H1 (cell line): ENCODE results near the gene ITIH1. TPM values are rescaled to one million over a fixed set of nuclear protein-coding genes. Genes with fewer than 3 reads are reported as not detected.

Experiments used
- CTCF ChIA-PET: fragments of 300-600 bp; sonication (Branson Sonifier 250); formaldehyde crosslinking; loops from one replicate; lab custom pipeline; 2021; ENCODE audit not compliant: partially characterized antibody; lab: Charles Lee
- POLR2A ChIA-PET: fragments of 300-600 bp; sonication (Branson Sonifier 250); formaldehyde crosslinking; loops from one replicate; lab custom pipeline; 2021; ENCODE audit warnings: inconsistent platforms; ENCODE audit not compliant: partially characterized antibody; lab: Charles Lee
- DNase-seq, 2 experiments: peaks; one replicate each; pipeline versions ENCODE4 v3.0.0 to v3.0.0-alpha.2; 2010 to 2022; ENCODE audit warnings: low spot score in 2 of 2, low read depth in 1 of 2, mixed read lengths in 1 of 2
- FAIRE-seq: peaks from 2 replicates; lab custom pipeline; 2011; peaks lifted over from hg19 to GRCh38; lab: Jason Lieb, UNC
- H2AFZ ChIP-seq: 2 replicates; pipeline ENCODE4 v1.8.1; 2012; ENCODE audit warnings: low read length, inconsistent platforms
- H2AK5ac ChIP-seq: 2 replicates; pipeline ENCODE4 v1.6.1; 2013; ENCODE audit warnings: low read depth, low read length
- H2BK120ac ChIP-seq: replicated peaks from 2 replicates; pipeline ENCODE3; 2013; ENCODE audit warnings: low read depth, low read length, inconsistent platforms
- H2BK12ac ChIP-seq: 2 replicates; pipeline ENCODE4 v1.6.1; 2013; ENCODE audit warnings: low read depth, low read length
- H2BK15ac ChIP-seq: 2 replicates; pipeline ENCODE4 v1.6.1; 2013; ENCODE audit warnings: low read length
- H2BK20ac ChIP-seq: 2 replicates; pipeline ENCODE4 v1.6.1; 2013; ENCODE audit warnings: low read length
- H2BK5ac ChIP-seq: 2 replicates; pipeline ENCODE4 v1.6.1; 2013; ENCODE audit warnings: low read depth, low read length
- H3K14ac ChIP-seq: 2 replicates; pipeline ENCODE4 v1.6.1; 2013; ENCODE audit warnings: inconsistent platforms; ENCODE audit not compliant: insufficient read length
- H3K18ac ChIP-seq: 2 replicates; pipeline ENCODE4 v1.6.1; 2013; ENCODE audit warnings: low read length; ENCODE audit errors: extremely low read depth
- H3K23ac ChIP-seq: 2 replicates; pipeline ENCODE4 v1.6.1; 2013; ENCODE audit warnings: inconsistent platforms; ENCODE audit not compliant: insufficient read length
- H3K23me2 ChIP-seq: 2 replicates; pipeline ENCODE4 v1.6.1; 2013; ENCODE audit warnings: low read depth, low read length
- H3K27ac ChIP-seq: 2 replicates; pipeline ENCODE4 v1.6.1; 2011; ENCODE audit warnings: low read depth, low read length, inconsistent platforms
- H3K27me3 ChIP-seq, 4 experiments: replicated peaks in 1 of 4; 1 replicate in 1 of 4; 2 replicates in 3 of 4; pipeline versions ENCODE4 v1.6.1 to v1.8.1; 2011 to 2013; ENCODE audit warnings: low read length in 3 of 4, mild to moderate bottlenecking in 3 of 4, inconsistent platforms in 2 of 4, mixed read lengths in 2 of 4, moderate library complexity in 1 of 4; ENCODE audit not compliant: control insufficient read depth in 3 of 4, insufficient read depth in 3 of 4; ENCODE audit errors: extremely low read depth in 1 of 4
- H3K36me3 ChIP-seq, 4 experiments: 2 replicates each; pipeline versions ENCODE4 v1.6.1 to v1.8.1; 2011 to 2013; ENCODE audit warnings: mild to moderate bottlenecking in 4 of 4, low read length in 3 of 4, moderate library complexity in 2 of 4, control low read depth in 1 of 4, inconsistent platforms in 1 of 4; ENCODE audit not compliant: insufficient read depth in 4 of 4, control insufficient read depth in 2 of 4
- H3K4ac ChIP-seq: replicated peaks from 2 replicates; pipeline ENCODE3; 2013; ENCODE audit warnings: low read length, low read depth, mixed read lengths, inconsistent platforms; ENCODE audit not compliant: insufficient read length
- H3K4me1 ChIP-seq, 4 experiments: replicated peaks in 1 of 4; 1 replicate in 1 of 4; 2 replicates in 3 of 4; pipeline versions ENCODE4 v1.6.1 to v1.8.1; 2011 to 2013; ENCODE audit warnings: low read length in 3 of 4, inconsistent platforms in 2 of 4, mixed read lengths in 1 of 4; ENCODE audit not compliant: insufficient read depth in 4 of 4, control insufficient read depth in 3 of 4
- H3K4me2 ChIP-seq, 2 experiments: 2 replicates each; pipeline versions ENCODE4 v1.6.1 to v1.8.1; 2011 to 2013; ENCODE audit warnings: low read depth in 2 of 2, low read length in 2 of 2, control low read depth in 1 of 2, inconsistent platforms in 1 of 2, mild to moderate bottlenecking in 1 of 2; ENCODE audit not compliant: insufficient read depth in 1 of 2
- H3K4me3 ChIP-seq, 4 experiments: fragments of 200-600, 300-600 bp in 1 of 4; sonication (generic), shearing (Covaris generic), sonication (Bioruptor Twin) in 1 of 4; 2 replicates each; pipeline versions ENCODE4 v1.5.1 to v1.8.1; 2011 to 2016; ENCODE audit warnings: low read length in 4 of 4, low read depth in 3 of 4, control low read depth in 2 of 4, inconsistent platforms in 2 of 4, mild to moderate bottlenecking in 2 of 4, mixed read lengths in 1 of 4, moderate library complexity in 1 of 4; ENCODE audit not compliant: insufficient read depth in 2 of 4; ENCODE audit errors: extremely low read depth in 1 of 4
- H3K56ac ChIP-seq: replicated peaks from 2 replicates; pipeline ENCODE3; 2013; ENCODE audit warnings: low read depth, mild to moderate bottlenecking, mixed read lengths, low read length, inconsistent platforms; ENCODE audit not compliant: insufficient read length
- H3K79me1 ChIP-seq: 2 replicates; pipeline ENCODE4 v1.6.1; 2013; ENCODE audit warnings: low read depth, low read length, control low read depth
- H3K79me2 ChIP-seq, 2 experiments: 2 replicates each; pipeline versions ENCODE4 v1.6.1 to v1.8.1; 2012 to 2013; ENCODE audit warnings: low read length in 2 of 2, mild to moderate bottlenecking in 2 of 2, inconsistent platforms in 1 of 2; ENCODE audit not compliant: insufficient read depth in 2 of 2, control insufficient read depth in 1 of 2
- H3K9ac ChIP-seq, 4 experiments: replicated peaks in 1 of 4; 1 replicate in 1 of 4; 2 replicates in 3 of 4; pipeline versions ENCODE4 v1.6.1 to v1.8.1; 2011 to 2013; ENCODE audit warnings: low read depth in 3 of 4, low read length in 3 of 4, control low read depth in 2 of 4, mild to moderate bottlenecking in 2 of 4, moderate library complexity in 2 of 4, inconsistent platforms in 1 of 4; ENCODE audit errors: extremely low read depth in 1 of 4
- H3K9me3 ChIP-seq, 2 experiments: 2 replicates each; pipeline versions ENCODE4 v1.6.1 to v1.8.1; 2012 to 2013; ENCODE audit warnings: mild to moderate bottlenecking in 2 of 2, moderate library complexity in 2 of 2, control low read depth in 1 of 2, inconsistent platforms in 1 of 2, low read depth in 1 of 2, low read length in 1 of 2, mixed read lengths in 1 of 2; ENCODE audit not compliant: insufficient read depth in 2 of 2
- H4K20me1 ChIP-seq, 2 experiments: replicated peaks in 1 of 2; 2 replicates each; pipeline versions ENCODE3 to v1.8.1; 2011 to 2013; ENCODE audit warnings: inconsistent platforms in 2 of 2, low read length in 2 of 2, mild to moderate bottlenecking in 1 of 2; ENCODE audit not compliant: insufficient read depth in 2 of 2, control insufficient read depth in 1 of 2
- H4K5ac ChIP-seq: 2 replicates; pipeline ENCODE4 v1.6.1; 2013; ENCODE audit warnings: low read length, low read depth, mixed read lengths, inconsistent platforms; ENCODE audit not compliant: insufficient read length
- H4K8ac ChIP-seq: 2 replicates; pipeline ENCODE4 v1.8.0; 2013; ENCODE audit warnings: mild to moderate bottlenecking, moderate library complexity, low read length, inconsistent platforms; ENCODE audit not compliant: insufficient read depth; ENCODE audit errors: extremely low read depth
- H4K91ac ChIP-seq: replicated peaks from 2 replicates; pipeline ENCODE3; 2013; ENCODE audit warnings: low read length, mixed read lengths, inconsistent platforms; ENCODE audit not compliant: insufficient read length
- BACH1 ChIP-seq: IDR thresholded peaks from 2 replicates; pipeline ENCODE4 v1.6.1; 2012; ENCODE audit warnings: low read length, improper control_type of control experiment
- EGR1 ChIP-seq: IDR thresholded peaks from 2 replicates; pipeline ENCODE4 v1.6.1; 2011; ENCODE audit warnings: low read depth, low read length, borderline replicate concordance
- EZH2 ChIP-seq: fragments of 200-600 bp; sonication (generic); IDR thresholded peaks from 2 replicates; pipeline ENCODE4 v1.7.1; 2012; ENCODE audit warnings: low read depth, mild to moderate bottlenecking, moderate library complexity, low read length, inconsistent platforms; ENCODE audit not compliant: severe bottlenecking
- POU5F1 ChIP-seq: IDR thresholded peaks from 2 replicates; pipeline ENCODE4 v1.6.1; 2011; ENCODE audit warnings: low read depth, mild to moderate bottlenecking, low read length, moderate library complexity
- TCF12 ChIP-seq: IDR thresholded peaks from 2 replicates; pipeline ENCODE4 v1.6.1; 2011; ENCODE audit warnings: low read depth, mild to moderate bottlenecking, low read length
- USF2 ChIP-seq: IDR thresholded peaks from 2 replicates; pipeline ENCODE4 v1.6.1; 2011; ENCODE audit warnings: low read length, improper control_type of control experiment
- WGBS, 2 experiments: shearing (Covaris generic) in 1 of 2; methylation state at CpG; one replicate each; pipeline versions ENCODE4 v1.1.6 to v1.1.7; 2013 to 2015; ENCODE audit warnings: low lambda C conversion rate in 2 of 2, mixed read lengths in 2 of 2, inconsistent platforms in 1 of 2, low coverage in 1 of 2, missing lambda C conversion rate in 1 of 2; ENCODE audit not compliant: insufficient replicate concordance in 2 of 2, insufficient coverage in 1 of 2, insufficient read length in 1 of 2; ENCODE audit errors: extremely low coverage in 1 of 2, missing lambda C conversion rate in 1 of 2; 5-methylcytosine and 5-hydroxymethylcytosine counted together
- polyA plus RNA-seq, 7 experiments: library from polyadenylated mRNA; depleted of rRNA in 3 of 7; stranded (reverse) in 5 of 7; unstranded in 2 of 7; fragments of >200 nt in 5 of 7; fragments of 200-250 nt in 2 of 7; gene quantifications; 1 replicate in 5 of 7; 2 replicates in 1 of 7; 4 replicates in 1 of 7; pipeline versions ENCODE4 v1.2.1 to v1.2.3, GENCODE V29; 2011 to 2013; ENCODE audit warnings: missing spikeins in 2 of 7, mixed read lengths in 2 of 7
- total RNA-seq: library from RNA; stranded (reverse); fragmentation: NEBNext Ultra II Directional; extraction: Animal tissue kit (Norgen Biotek cat#: 25700); gene quantifications from 2 replicates; pipeline ENCODE4 v1.2.1, GENCODE V29; 2021

ITIH1 gene
- total and polyA plus RNA-seq, 2 of the 8 experiments (the other 6 are each of a cell fraction or from before 2014, with no cell fraction given): not detected

GRCh38 chr3:52816654-52817053 is 39.3 kb downstream of the ITIH1 start:
- H3K27ac ChIP-seq: no peak overlapping the region
- H3K23me2 ChIP-seq: no peaks in the 10 kb centered on the region
- H4K20me1 ChIP-seq: no peaks in the 10 kb centered on the region
- no peak overlapping the region for H2AFZ ChIP-seq
- H3K79me2 ChIP-seq: no peaks in the 10 kb centered on the region
- H3K14ac ChIP-seq: no peak overlapping the region
- H2BK12ac ChIP-seq: no peak overlapping the region
- H3K9ac ChIP-seq: no peak overlapping the region
- no peak overlapping the region for H3K18ac ChIP-seq
- no peaks in the 10 kb centered on the region for H3K9me3 ChIP-seq
- H3K56ac ChIP-seq: no peak overlapping the region
- H2BK120ac ChIP-seq: no peak overlapping the region
- no peaks in the 10 kb centered on the region for H3K36me3 ChIP-seq
- no peak overlapping the region for H2AK5ac ChIP-seq
- no peak overlapping the region; the same call in 1 of the 2 replicates for H4K8ac ChIP-seq
- DNase-seq: no peak
- no peak overlapping the region for H3K4me2 ChIP-seq
- H3K27me3 ChIP-seq: no peaks in the 10 kb centered on the region
- H3K4me3 ChIP-seq: no peak overlapping the region
- no peak overlapping the region for H2BK15ac ChIP-seq
- FAIRE-seq: no peak
- H2BK5ac ChIP-seq: no peak overlapping the region
- H3K4ac ChIP-seq: no peak overlapping the region
- H3K4me1 ChIP-seq: peaks cover 0 to 6% (median 3%) of the 10 kb centered on the region in 4 experiments; a peak in 2 of 7 replicates
- no peak overlapping the region for H3K23ac ChIP-seq
- H4K5ac ChIP-seq: no peak overlapping the region
- H3K79me1 ChIP-seq: no peaks in the 10 kb centered on the region
- WGBS, 2 experiments: 89% methylated on average over 10 of the region's 10 CpGs; no CpG with 5 or more reads in 1 of the 2 experiments
- ChIA-PET CTCF (interaction anchor here (0.6 to 7.5 kb wide), 9 partner anchors 10 to 1899 kb away, joined by 3 to 86 read pairs (median 3); partner anchors contain the start of genes ITIH4 and NEK4), POLR2A (interaction anchor here (1.3 kb wide), 1 partner anchor 348 kb away, joined by 3 read pairs; no protein-coding TSS in a partner anchor)
- no peak overlapping the region for H2BK20ac ChIP-seq
- no peak overlapping the region for H4K91ac ChIP-seq
- TF ChIP-seq BACH1 (no peak), TCF12 (no peak), EZH2 (no peak), USF2 (no peak), POU5F1 (no peak), EGR1 (no peak)
